ENCODE data around the gene ZSWIM2.

DNA sequence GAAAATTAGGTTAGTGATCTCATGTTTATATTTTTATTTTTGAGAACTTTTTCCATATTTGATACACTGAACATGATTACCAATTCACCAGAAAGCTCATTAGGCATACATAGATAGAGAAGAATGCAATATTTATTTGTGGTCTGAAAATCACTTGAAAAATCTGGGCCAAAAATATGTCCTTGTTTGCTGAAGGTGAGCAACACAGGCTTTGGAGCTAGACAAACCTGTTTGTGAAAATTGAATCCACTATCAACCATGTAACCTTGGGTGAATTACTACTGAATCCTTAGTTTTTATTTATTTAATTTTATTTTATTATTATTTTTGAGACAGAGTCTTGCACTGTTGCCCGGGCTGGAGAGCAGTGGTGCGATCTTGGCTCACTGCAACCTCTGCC lies 46.5 kb upstream of the ZSWIM2 start:
- TF ChIP-seq POLR2AphosphoS5 (IDR thresholded peaks at IDR 0.05; ENCODE audit: low read depth, low read length): no peak
- no peak for TF ChIP-seq POLR2A (IDR thresholded peaks at IDR 0.05; ENCODE audit: low read depth, low read length)
- no peak for TF ChIP-seq TAF1 (IDR thresholded peaks at IDR 0.05; ENCODE audit: borderline replicate concordance, low read depth, low read length)
